Prostate gland (tissue), 2 donors: ENCODE measurements around the gene AFDN. TPM values are rescaled to one million over a fixed set of nuclear protein-coding genes. Genes with fewer than 3 reads are reported as not detected.

Experiments
- DNase-seq: peaks from one replicate; pipeline ENCODE4 v3.0.0-alpha.2; 2019; ENCODE audit warnings: low spot score
- H3K27ac ChIP-seq, 2 donors: fragments of 200-600 bp; sonication (generic); 2 replicates each; pipeline ENCODE4 v1.5.1; 2017 to 2019
- H3K27me3 ChIP-seq: fragments of 200-600 bp; sonication (generic); replicated peaks from 2 replicates; pipeline ENCODE4 v1.5.1; 2019; ENCODE audit not compliant: insufficient read depth
- H3K36me3 ChIP-seq, 2 donors: fragments of 200-600 bp; sonication (generic); 1 replicate in 1 of 2; 2 replicates in 1 of 2; pipeline versions ENCODE4 v1.5.1 to v1.8.1; 2017 to 2019
- H3K4me1 ChIP-seq: fragments of 200-600 bp; sonication (generic); replicated peaks from 2 replicates; pipeline ENCODE4 v1.5.1; 2019
- H3K4me3 ChIP-seq, 2 donors: fragments of 200-600 bp; sonication (generic); 2 replicates each; pipeline ENCODE4 v1.5.1; 2017 to 2019
- H3K9me3 ChIP-seq: fragments of 200-600 bp; sonication (generic); 2 replicates; pipeline ENCODE4 v1.5.1; 2017
- POLR2A ChIP-seq: fragments of 450-650 bp; IDR thresholded peaks from one replicate; pipeline ENCODE4 v1.6.1; 2016; ENCODE audit warnings: antibody characterized with exemption, mild to moderate bottlenecking
- POLR2AphosphoS5 ChIP-seq: sonication (generic); formaldehyde crosslinking; IDR thresholded peaks from one replicate; pipeline ENCODE4 v1.6.1; 2017; ENCODE audit warnings: antibody characterized with exemption
- WGBS: methylation state at CpG from one replicate; pipeline ENCODE4 v1.1.5; 2018; 5-methylcytosine and 5-hydroxymethylcytosine counted together
- intact Hi-C: fragments of 100-400 bp; cut with DNase I; formaldehyde crosslinking; loops from one replicate; pipeline ENCODE4 v1.14.2; 2022
- total RNA-seq, 2 donors: library from RNA; depleted of rRNA; stranded (reverse); fragments of >200 nt; gene quantifications; one replicate each; pipeline ENCODE4 v1.1.0, GENCODE V29; 2016
- TF ChIP-seq, protein P1 (sequence below), 4 experiments: fragments of 200-600 bp in 2 of 4; fragments of 450-650 bp in 2 of 4; sonication (generic) in 2 of 4; IDR thresholded peaks; 1 replicate in 3 of 4; 2 replicates in 1 of 4; pipeline ENCODE4 v1.5.1; 2016 to 2019; ENCODE audit warnings: antibody characterized with exemption in 4 of 4, mild to moderate bottlenecking in 2 of 4, moderate library complexity in 2 of 4

AFDN gene
- total RNA-seq, 2 donors from 2014 or later = 171 to 204 TPM

DNA sequence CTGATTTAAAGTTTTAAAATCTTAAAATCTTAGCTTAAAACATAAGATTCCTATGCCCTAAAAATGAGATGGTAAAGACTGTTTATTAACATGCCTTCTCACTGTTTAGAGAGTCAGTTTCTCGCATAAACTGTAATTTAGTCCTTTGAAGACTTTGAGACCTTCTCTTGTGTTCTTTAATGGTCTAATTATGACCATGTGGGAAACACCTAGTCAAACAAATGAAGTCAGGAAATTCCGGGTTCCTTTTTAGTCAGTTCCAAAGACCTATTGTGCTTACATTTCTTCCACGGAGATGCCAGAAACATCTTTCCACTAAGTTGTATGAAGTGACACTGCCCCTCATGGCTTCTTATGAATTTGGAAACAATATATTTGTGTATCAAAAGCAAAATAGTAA is 106.6 kb downstream of the AFDN start:
- H3K27ac ChIP-seq = peak overlapping the region in 1 of 2 donors; percentile 29
- DNase-seq = no peak

DNA sequence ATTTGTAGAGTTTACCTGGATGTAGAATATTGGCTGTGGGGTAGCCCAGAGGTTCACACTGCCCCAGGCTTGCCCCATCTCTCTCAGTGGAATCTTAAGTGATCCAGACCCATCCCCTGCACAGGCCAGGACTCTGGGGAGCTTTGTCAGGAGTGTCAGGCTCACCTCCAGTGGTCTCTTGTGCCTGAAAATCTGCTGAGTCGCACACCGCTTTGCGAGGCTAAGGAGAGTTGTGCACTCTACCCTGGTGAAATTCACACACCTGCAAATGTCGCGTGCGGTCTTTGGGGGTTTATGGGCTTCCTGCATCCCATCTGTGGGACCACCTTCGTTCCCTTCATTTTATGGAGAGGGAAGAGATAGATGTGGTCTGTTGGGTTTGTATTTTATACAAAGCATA is 107.1 kb downstream of the AFDN start:
- H3K9me3 ChIP-seq = no peaks in the 10 kb centered on the region
- H3K36me3 ChIP-seq = no peaks in the 10 kb centered on the region
- WGBS = 94% methylated on average over 7 of the region's 7 CpGs
- no peak for TF ChIP-seq POLR2AphosphoS5
- H3K4me3 ChIP-seq = no peak overlapping the region
- H3K4me1 ChIP-seq = peaks cover 3% of the 10 kb centered on the region
- DNase-seq = no peak
- H3K27ac ChIP-seq = no peak overlapping the region
- intact Hi-C loops = no loop called here
- no peaks in the 10 kb centered on the region for H3K27me3 ChIP-seq

More for the DNA sequence above, 106.6 kb downstream of the AFDN start:
- Histone ChIP-seq H3K36me3 (no peaks in the 10 kb centered on the region), H3K27me3 (no peaks in the 10 kb centered on the region), H3K9me3 (no peaks in the 10 kb centered on the region), H3K4me1 (peaks cover 3% of the 10 kb centered on the region), H3K4me3 (no peak overlapping the region)
- WGBS = 36% methylated on average over 3 of the region's 3 CpGs
- TF ChIP-seq POLR2A (no peak), POLR2AphosphoS5 (peak; percentile 31)
- intact Hi-C loops = no loop called here

DNA sequence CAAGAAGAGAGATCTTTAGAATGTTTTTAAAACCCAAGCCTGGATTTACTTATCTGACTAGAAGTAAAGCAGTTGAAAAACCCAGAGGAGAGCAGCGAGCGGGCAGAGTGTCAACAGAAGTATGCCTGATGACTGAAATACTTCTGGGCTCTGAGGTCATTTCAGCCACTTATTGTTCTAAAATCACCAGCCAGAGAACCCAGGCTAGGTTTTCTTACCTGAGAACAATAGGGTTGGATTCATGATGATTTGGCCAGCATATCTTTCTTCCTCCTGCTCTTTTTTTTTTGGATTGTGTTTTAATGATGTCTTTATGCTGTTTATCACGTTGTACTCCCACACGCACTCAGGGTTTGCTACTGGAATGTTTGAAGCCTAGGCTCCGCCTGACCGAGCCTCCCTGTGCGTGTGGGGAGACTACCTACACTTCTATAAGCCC is 107.7 kb downstream of the AFDN start:
- no peaks in the 10 kb centered on the region for H3K9me3 ChIP-seq
- 75% methylated on average over 7 of the region's 7 CpGs for WGBS
- TF ChIP-seq, protein P1, sequence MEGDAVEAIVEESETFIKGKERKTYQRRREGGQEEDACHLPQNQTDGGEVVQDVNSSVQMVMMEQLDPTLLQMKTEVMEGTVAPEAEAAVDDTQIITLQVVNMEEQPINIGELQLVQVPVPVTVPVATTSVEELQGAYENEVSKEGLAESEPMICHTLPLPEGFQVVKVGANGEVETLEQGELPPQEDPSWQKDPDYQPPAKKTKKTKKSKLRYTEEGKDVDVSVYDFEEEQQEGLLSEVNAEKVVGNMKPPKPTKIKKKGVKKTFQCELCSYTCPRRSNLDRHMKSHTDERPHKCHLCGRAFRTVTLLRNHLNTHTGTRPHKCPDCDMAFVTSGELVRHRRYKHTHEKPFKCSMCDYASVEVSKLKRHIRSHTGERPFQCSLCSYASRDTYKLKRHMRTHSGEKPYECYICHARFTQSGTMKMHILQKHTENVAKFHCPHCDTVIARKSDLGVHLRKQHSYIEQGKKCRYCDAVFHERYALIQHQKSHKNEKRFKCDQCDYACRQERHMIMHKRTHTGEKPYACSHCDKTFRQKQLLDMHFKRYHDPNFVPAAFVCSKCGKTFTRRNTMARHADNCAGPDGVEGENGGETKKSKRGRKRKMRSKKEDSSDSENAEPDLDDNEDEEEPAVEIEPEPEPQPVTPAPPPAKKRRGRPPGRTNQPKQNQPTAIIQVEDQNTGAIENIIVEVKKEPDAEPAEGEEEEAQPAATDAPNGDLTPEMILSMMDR (IDR thresholded peaks at IDR 0.05) = no peak
- TF ChIP-seq POLR2AphosphoS5 (no peak), POLR2A (no peak)
- no peak overlapping the region for H3K4me3 ChIP-seq
- peaks cover 3% of the 10 kb centered on the region for H3K4me1 ChIP-seq
- no peak for DNase-seq
- intact Hi-C loops = no loop called here
- H3K27ac ChIP-seq = no peak overlapping the region
- H3K27me3 ChIP-seq = no peaks in the 10 kb centered on the region
- no peaks in the 10 kb centered on the region for H3K36me3 ChIP-seq

DNA sequence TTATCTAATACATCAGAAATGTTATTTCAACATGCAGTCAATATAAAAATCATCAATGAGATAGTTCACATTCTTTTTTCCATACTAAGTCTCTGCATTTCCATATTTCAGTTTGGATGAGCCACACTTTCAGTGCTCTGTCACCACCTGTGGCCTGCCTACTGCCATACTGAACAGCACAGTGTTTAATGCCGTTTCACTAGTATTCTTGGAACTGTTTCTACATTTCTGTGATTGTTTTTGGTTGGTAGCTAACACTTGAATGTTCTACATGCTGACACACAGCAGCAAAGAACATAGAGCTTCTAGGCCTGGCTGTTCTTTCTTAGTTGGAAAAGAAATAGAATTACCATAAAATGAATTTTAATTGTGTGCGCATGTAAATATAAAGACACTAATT is 109.3 kb downstream of the AFDN start:
- H3K36me3 ChIP-seq = no peaks in the 10 kb centered on the region
- TF ChIP-seq, protein P1 (IDR thresholded peaks at IDR 0.05) = no peak
- TF ChIP-seq POLR2AphosphoS5 (no peak), POLR2A (no peak)
- intact Hi-C loops = no loop called here
- H3K4me1 ChIP-seq = peaks cover 3% of the 10 kb centered on the region
- no peak overlapping the region for H3K27ac ChIP-seq
- H3K9me3 ChIP-seq = no peaks in the 10 kb centered on the region
- no peak overlapping the region for H3K4me3 ChIP-seq
- H3K27me3 ChIP-seq = no peaks in the 10 kb centered on the region
- no peak for DNase-seq
- 78% methylated on average over 2 of the region's 2 CpGs for WGBS

DNA sequence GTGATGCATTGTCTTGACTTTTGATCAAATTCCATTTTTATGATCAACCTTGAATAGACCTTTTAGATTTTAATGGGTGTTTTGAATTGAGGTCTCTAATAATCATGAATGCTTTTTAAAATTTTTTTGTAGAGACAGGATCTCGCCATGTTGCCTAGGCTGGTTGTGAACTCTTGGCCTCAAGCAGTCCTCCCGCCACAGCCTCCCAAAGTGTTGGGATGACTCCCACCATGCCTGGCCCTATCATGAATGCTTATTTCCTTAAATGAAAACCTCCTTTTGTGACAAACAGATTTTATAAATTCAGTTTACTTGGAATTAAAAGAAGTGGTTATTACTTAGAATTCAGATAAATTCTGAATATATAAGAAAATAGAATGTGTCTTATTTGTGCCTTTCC is 110.6 kb downstream of the AFDN start:
- intact Hi-C loops = no loop called here
- TF ChIP-seq, protein P1 (IDR thresholded peaks at IDR 0.05) = no peak
- TF ChIP-seq POLR2A (no peak), POLR2AphosphoS5 (no peak)
- Histone ChIP-seq H3K27ac (no peak overlapping the region), H3K27me3 (no peaks in the 10 kb centered on the region), H3K4me1 (peaks cover 3% of the 10 kb centered on the region), H3K4me3 (no peak overlapping the region), H3K36me3 (no peaks in the 10 kb centered on the region), H3K9me3 (no peaks in the 10 kb centered on the region)
- no peak for DNase-seq
- 96% methylated on average over 2 of the region's 2 CpGs for WGBS
